COLO668 (cell line): Measurements from ENCODE around the gene ALOX15.
"Not testable (repeated sequence)": the region's sequence is repeated elsewhere in the genome, so short reads cannot be mapped to it uniquely, and the experiment has no call there.

Experiments used
- DNase-seq: peaks from one replicate; lab custom pipeline; 2025; ENCODE audit not compliant: unreplicated experiment; lab: John Stamatoyannopoulos, UW

The ALOX15 gene

GRCh38 chr17:4594931-4595684 lies 46.4 kb downstream of the ALOX15 start:
- peak; percentile 57 for DNase-seq

DNA sequence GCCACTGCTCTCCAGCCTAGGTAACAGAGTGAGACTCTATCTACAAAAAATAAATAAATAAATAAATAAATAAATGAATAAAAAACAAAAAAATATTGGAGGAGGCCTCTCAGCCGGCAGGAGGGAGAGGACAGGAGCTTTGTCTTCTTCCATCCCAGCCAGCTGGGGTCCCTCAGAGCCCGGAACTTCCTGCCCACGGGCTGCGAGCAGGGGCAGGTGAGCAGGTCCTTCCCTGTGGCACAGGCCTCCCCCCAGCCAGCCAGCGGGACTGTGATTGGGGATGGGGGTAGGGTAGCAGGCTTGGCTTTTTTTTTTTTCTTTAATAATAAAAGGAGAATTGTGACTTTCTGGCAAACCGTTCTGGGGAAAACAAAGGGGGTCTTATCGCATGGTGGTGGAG lies 47.1 kb downstream of the ALOX15 start:
- no peak for DNase-seq

DNA sequence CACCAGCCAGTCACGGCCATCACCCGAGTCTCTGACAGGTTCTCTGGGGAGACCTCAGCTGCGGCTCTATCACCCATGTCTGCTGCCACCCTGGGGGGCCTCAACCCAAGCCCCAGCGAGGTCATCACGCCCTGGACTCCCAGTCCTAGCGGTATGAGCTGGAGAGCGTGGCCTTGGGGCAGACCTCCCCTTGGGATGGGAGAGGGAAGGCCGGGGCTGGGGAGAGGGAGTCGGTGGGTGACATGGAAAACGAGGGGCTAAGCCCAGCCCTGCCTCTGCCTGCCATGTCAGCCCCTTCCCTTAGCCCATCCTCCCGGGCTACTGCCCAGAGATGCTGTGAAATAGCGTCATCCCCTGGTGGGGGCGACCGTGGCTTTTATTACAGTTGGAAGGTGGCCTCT lies 48.5 kb downstream of the ALOX15 start:
- DNase-seq = no peak

DNA sequence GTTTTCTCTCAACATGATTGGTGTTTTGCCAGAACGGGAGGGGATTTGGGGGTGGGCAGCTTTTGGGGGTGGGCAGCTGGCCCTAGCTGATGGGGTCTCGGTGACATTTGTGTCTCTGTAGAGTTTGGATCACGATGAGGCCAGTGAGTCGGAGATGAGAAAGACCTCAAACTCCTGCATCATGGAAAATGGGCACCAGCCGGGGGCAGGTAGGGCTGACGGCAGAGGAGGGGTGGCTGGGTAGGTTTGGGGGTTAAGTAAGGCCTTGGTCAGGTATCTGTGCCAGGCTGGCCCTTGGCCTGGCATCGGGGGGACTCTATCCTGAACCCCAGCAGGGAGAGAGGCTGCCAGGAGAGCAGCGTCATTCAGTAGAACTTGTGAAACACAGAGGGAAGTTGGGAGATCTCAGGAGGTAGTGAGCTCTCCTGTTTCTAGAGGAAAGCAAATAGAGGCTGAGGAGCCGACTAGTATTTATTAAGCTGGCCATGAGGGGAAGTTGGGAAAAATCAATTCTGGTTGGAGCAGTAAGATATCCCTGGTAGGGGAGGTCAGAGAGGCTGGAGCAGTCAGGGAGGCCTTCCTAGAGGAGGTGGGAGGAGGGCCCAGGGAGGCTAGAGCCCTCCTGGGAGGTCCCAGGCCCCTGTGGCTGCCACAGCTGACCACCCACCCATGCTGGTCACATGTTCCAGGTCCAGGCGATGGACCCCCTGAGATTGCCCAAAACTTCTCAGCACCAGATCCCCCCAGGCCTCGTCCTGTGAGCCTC lies 49.1 kb downstream of the ALOX15 start:
- no peak for DNase-seq

DNA sequence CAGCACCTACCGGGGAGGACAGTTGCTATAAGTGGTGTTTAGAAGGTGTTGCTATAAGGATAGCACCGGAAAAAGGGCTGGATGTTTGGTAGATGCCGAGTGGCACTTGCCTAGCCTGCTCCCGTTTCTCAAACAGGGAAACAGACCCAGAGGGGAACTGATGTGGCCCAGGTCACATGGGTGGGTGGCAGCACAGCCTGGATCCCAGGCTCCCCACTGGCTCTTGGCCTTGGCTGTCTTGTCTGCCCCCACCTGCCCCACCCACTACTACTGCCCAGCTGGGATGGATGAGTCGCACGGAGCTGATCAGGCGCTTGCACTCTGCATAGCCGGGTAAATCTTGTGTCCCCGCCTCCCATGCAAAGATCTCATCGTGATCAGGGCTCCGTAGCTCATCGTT lies 49.9 kb downstream of the ALOX15 start:
- DNase-seq = no peak

- no peak for DNase-seq
Observed at GRCh38 chr17:4590981-4591453, 50.5 kb downstream of the ALOX15 start.

GRCh38 chr17:4590042-4590441 lies 51.4 kb downstream of the ALOX15 start:
- DNase-seq = not testable (repeated sequence)

DNA sequence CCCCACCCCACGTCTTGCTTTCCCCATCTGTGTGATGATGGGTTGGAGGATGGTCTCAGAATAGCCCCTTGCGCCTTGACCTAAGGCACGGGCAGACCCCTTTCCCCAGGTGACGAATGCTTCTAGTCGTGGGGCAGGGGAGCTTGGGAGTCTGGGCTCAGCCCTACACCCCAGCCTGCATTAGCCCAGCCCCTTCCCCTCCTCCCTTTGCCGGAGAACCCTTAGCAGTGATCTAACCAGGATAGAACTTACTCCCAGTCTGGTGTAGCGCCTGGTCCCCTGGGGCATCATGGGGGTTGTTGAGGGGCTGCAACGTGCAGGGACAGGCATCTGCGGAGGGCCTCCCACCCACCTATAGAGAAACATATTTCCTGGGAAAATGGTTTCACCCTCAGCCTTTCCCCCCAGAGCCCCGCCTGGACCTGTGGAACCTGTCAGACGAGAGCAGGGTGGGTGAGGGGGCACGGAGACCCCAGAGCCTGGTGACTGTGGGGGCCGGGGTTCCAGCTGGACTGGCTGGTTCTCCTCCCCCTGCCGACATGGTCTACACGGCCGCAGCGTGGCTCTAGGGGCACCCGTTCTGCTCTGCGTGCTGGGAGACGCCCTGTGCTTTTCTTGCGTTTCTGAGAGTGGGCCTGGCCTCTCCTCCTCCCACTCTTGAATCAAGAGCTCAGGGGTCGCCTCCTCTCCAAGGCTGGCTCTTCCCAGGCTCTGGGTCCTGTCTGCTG lies 52.4 kb downstream of the ALOX15 start:
- no peak for DNase-seq

DNA sequence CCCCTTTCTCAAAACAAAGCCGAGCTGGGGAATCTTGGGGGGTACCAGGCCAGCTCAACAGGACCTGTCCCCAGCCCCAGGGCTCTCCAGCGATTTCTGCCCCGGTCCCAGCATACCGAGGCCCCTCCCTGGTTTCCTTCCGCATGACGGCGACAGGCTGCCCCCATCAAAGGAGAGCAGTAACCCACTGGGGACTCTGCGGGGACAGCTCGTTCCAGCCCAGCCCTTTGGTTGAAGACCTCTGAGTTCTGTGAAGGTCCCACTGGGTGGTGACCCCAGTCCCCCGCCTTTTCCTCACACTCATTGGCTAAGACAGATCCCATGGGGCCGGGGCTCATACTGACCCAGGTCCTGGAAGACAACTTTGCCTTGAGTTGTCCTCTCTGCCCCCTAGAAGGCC lies 53.1 kb downstream of the ALOX15 start:
- DNase-seq = no peak

GRCh38 chr17:4587803-4588202 lies 53.7 kb downstream of the ALOX15 start:
- DNase-seq = no peak

GRCh38 chr17:4587195-4587594 lies 54.3 kb downstream of the ALOX15 start:
- DNase-seq = no peak

DNA sequence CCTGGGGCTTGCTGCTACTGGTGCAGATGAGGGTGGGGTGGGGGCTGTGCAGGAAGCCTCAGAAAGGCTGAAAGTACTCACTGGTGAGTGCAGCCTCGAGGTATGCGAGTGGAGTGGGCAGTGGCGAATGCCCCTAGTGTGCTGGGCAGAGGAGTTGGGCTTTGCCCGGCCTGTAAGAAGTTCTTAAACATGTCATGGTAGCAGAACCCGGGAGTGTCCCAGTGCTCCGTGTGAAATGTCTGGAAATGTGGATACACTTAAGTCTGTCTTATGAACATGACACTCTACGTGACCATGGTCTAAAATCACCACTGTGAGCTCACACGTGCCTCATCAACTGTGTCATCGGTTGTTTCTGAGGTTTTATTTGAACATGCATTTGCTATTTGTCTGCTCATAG lies 55.4 kb downstream of the ALOX15 start:
- DNase-seq = peak; percentile 7

DNA sequence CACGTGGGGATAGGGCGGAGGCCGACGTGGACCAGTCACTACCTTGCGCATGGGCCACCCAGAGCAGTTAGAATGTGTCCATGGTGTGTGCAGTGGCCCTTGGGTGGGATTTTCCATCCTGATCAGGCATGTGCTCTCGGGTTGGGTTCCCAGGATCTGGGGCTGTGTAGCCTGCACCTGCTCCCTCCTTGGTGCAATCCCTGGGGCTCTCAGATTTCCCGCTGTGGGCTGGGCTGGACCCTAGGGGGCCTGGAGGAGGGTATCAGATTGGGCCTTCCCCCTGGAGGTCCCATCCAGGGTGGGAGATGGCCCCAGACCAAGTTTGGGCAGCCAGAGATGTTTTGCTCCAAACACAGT lies 55.9 kb downstream of the ALOX15 start:
- peak; percentile 53 for DNase-seq

DNA sequence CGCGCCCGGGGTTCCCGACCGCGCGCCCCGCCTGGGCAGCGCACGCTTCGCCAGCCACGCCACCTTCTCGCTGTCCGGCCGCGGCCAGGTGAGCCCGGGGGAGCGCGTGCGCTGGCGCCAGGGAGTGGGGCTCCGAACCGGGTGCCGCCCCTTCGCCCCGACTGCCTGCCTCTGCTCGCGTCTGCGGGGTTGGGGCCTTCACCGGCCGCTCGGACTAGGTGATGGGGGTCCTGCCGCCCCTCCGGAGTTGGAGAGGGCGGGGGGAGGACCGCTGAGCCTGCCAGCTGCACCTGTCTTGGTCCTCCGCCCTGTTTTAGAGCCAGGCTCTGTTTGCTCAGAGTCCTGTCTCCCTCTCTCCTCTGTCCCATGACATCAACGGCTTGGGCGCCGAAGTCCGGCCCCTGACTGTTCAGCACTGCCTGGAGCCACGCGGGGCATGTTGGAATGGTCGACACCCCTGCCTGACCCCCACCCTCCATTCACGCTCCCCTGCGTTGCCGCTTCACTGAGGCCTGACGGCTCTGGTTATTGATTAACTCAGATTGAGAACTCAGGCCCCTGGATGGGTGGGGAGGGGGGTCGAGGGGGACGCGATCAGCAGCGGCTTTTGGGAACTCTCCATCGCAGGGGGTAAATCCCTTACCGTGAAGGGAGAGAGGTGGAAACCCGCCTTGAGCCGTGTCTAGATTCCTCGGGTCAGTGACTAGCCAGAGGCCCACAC lies 56.4 kb downstream of the ALOX15 start:
- peak; percentile 56 for DNase-seq

DNA sequence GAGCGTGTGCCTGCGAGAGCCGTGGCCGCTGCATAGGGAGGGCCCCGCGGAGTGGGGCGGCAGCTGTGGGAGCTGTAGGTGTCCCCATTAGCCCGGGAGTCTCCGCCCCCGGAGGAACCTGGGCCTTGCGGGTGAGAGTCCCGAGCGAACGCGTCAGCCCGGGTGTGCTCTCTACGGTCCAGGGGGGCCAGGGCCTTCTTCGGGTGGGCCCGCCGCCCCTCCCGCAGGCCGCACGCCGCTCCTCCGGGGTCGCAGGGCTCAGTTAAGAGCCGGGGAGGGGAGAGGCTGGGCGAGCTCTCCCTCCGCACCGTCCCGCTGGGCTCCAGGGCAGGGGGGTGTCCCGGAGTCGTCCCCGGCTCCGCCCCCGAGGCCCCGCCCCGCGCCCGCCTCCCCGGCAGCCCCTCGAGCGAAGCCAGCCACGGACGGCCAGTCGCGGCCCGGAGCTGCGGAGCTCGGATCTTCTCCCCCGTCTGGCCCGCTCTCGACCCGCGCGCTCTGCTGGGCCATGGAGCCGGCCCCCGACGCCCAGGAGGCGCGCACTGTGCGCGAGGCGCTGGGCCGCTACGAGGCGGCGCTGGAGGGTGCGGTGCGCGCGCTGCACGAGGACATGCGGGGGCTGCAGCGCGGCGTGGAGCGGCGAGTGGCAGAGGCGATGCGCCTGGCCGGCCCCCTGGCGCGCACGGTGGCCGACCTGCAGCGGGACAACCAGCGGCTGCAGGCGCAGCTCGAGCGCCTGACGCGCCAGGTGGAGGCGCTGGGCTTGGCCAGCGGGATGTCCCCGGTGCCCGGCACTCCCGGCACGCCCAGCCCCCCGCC lies 57.2 kb downstream of the ALOX15 start, which contains the start of gene SMTNL2:
Gene SMTNL2 (plus strand): TSS at position 429 of the 816 bp plus-strand sequence. CDS start 77 bp downstream, at position 506.
- DNase-seq = peak; percentile 47

GRCh38 chr17:4583782-4584100 lies 57.7 kb downstream of the ALOX15 start:
- DNase-seq = peak; percentile 21

DNA sequence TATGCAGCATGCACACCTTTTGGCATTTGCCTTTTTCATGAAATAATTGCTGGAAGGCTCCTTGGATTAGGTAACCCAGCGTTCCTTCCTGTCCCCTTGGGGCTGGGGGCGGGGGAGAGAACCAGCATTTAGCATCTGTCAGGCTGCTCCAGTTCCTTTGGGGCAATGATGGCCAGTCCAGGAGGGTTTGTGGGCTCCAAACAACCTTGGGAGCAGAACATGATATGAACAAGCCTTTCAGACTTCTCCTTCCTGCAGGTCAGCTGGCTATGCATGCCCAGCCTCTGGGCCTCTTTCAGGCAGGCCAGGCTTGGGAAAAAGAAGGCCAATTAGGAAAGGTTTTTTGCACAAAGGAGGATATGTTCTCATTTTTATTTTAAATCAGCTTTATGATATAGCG lies 58.3 kb downstream of the ALOX15 start:
- DNase-seq = no peak

DNA sequence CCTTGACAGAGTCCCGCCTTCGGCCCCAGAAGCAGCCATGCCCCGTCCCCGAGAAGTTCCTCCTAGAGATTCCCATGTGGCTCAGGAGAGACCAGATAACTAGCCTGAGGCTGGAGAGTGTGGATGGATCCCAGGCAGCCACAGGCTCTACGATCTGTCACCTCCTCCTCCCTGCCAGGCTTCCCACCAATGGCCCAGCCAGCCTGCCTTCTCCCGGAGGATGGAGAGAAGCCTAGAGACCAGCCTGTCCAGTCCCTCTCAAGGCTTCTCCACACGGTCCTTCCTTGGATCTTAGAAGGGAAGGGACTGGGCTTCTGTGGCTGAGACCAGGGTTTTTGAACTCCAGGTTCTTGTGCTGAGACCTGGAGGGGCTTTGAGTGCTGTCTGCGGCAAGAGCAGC lies 58.8 kb downstream of the ALOX15 start:
- DNase-seq = no peak

GRCh38 chr17:4582101-4582501 lies 59.4 kb downstream of the ALOX15 start:
- DNase-seq = no peak
